LNCaP clone FGC (cell line): Measurements from ENCODE around the gene AKAP8.

Source experiments
- DNase-seq: peaks from one replicate; pipeline ENCODE4 v3.0.0-alpha.2; 2011; ENCODE audit warnings: low read depth
- H3K4me3 ChIP-seq: 2 replicates; pipeline ENCODE4 v1.5.1; 2011; ENCODE audit warnings: mild to moderate bottlenecking, low read depth, low read length, control low read depth
- TF ChIP-seq, protein P1 (sequence below): IDR thresholded peaks from 2 replicates; pipeline ENCODE4 v1.5.1; 2012; ENCODE audit warnings: mild to moderate bottlenecking; ENCODE audit not compliant: control insufficient read depth, insufficient read depth; ENCODE audit errors: extremely low read depth

The AKAP8 gene

DNA sequence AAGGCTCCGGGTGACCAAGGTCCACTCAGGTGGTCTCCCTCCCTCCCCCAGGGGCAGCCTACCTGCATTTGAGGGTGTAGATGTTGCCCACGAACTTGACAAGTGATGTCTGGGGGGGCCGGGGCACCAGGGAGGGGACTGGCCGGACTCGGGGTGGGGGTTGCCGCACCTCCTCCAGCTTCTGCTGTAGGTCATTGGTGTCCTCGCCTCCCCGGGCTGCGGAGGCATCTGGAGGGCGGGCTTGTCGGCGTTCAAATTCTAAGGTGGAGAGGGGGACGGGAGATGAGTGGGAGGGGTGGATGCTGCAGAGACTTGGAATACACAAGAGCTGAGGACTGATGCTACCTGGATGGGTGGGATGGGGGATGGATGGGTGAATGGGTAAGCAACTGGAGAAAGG, 44.5 kb upstream of the AKAP8 start:
- no peak for DNase-seq
- H3K4me3 ChIP-seq: no peak overlapping the region
- TF ChIP-seq, protein P1, sequence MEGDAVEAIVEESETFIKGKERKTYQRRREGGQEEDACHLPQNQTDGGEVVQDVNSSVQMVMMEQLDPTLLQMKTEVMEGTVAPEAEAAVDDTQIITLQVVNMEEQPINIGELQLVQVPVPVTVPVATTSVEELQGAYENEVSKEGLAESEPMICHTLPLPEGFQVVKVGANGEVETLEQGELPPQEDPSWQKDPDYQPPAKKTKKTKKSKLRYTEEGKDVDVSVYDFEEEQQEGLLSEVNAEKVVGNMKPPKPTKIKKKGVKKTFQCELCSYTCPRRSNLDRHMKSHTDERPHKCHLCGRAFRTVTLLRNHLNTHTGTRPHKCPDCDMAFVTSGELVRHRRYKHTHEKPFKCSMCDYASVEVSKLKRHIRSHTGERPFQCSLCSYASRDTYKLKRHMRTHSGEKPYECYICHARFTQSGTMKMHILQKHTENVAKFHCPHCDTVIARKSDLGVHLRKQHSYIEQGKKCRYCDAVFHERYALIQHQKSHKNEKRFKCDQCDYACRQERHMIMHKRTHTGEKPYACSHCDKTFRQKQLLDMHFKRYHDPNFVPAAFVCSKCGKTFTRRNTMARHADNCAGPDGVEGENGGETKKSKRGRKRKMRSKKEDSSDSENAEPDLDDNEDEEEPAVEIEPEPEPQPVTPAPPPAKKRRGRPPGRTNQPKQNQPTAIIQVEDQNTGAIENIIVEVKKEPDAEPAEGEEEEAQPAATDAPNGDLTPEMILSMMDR: no peak

DNA sequence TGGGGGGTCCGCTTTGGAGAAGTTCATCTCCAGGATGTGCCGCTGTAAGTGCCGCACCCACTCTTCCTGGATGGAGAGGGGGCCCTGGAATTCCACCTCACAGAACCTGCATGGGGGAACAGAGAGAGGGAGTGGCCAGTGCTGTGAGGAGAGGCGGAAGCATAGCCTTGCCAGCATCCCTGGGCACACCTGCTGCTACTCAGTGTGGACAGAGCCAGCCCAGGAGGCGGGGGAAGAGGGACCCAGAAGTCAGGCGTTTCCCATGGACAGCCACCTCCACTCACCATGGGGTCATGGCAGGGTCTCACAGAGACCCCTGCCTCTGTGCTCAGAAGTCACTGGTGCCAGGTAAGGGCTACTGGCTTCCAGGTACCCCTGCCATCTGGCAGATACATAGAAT, 43.5 kb upstream of the AKAP8 start:
- H3K4me3 ChIP-seq: no peak overlapping the region
- TF ChIP-seq, protein P1: no peak
- no peak for DNase-seq

DNA sequence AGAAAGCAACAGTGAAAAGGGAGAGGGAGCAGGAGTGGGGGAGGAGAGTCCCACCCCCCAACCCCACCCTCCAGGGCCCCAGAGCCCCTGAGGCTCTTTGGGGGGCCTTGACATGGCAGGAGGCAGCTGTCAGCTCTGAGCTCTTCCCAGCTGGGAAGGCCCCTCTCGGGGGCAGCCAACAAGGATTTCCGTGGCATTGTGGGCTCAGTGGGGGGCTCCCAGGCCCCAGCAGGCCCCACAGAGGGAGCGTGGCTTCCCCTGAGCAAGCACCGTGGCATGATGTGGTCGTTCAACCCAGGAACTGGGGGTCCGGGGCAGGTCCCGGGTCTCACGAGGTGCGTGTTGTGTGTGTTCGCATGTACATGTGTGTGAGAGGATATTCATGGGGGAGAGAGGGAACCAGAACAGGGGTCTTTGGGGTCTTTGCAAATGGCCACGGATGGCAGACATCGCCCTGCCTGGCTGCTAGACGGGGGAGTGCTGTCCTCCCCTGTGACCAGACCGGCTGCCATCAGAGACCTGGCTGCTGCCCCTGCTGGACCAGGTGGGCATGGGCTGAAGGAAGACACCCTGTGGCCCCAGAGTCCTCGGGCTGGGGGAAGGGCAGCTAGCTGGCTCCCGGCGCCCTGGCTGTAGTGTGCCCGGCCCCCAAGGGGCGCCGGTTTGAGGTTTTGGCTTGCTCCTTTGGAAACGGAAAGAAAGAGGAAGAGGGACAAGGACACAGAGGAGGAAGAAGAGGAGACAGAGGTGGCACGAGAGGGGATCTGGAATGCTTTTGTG, 42.9 kb upstream of the AKAP8 start:
- no peak for DNase-seq
- peak overlapping the region; percentile 3; the same call in 1 of the 2 replicates for H3K4me3 ChIP-seq
- TF ChIP-seq, protein P1: no peak

DNA sequence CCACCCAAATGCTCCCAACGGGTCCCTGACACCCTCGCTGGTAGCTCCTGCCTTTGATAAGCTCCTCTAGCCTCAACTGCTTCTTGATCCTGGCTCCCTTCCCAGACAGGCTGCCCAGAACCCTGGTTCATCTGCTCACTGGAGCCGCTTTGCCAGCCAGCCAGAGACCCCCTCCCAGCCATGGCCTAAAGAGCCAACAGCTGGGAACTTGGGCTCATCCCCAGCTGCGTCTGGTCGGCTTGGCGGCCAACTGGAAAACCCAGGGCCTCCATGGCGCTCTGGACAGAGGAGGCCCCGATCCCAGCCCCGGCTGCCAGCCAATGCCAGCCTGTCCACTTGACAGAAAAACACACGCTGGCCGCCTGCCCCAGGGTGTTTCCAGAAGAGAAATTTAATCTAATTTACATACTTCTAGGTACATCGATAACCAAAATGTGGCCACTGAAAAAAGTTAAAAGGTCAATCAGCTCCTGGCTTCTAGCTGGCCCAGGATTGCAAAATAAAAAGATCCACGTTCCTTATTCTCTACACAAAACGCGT, 42.2 kb upstream of the AKAP8 start:
- DNase-seq: no peak
- TF ChIP-seq, protein P1: no peak
- H3K4me3 ChIP-seq: peak overlapping the region; percentile 7

DNA sequence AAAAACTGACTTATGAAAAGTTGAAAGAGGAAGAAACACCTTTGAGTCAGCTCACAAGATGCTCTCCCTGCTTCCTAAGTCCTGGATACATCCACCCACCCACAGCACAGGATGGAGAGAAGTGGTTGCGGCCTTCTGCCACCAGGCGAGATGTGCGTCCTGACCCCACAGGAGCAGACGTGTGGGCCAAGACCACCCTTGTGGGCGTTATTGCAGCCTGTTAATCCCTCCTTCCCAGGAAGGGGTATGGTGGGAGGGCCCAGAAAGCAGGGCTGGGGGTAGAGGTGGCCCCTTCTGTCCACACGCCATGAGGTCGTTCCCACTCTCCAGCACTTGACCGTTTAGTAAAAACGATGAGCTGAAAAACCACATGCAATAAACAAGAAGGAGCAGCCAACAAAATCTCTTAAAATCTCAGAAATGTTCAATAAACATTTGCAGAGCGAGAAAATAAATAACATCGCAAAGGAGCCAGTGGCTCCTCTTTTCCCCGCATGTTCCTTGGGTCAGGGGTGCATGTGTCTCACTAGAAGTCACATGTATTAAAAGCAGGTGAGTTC, 41.6 kb upstream of the AKAP8 start:
- peak overlapping the region; percentile 7; the same call in 1 of the 2 replicates for H3K4me3 ChIP-seq
- no peak for DNase-seq
- TF ChIP-seq, protein P1: no peak

DNA sequence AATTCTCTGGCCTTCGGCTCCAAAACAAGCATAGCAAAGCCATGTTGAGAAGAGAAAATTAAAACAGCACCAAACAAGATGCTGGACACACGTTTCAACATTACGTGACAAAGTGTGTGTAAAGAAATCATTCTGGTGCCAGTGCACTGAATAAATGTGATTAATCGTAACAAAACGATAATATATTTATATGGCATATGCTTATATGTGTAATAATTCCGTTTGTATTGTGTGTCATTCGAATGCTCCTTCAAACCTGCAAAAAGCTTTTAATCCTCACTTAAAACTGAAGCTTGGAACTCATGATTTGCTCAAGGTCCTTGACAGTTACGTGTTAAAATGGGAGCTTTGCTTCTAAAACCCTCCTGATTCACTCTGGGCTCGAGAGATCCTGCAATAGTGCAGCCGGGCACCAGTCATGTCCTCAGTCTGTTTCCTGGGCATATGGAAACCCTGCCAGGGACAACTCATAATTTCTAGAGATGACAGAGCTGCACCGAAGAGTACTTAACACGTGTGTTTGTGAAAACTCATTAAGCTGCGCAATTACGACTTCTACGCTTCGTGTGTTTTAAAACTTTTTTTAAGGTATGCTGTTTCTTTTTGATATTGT, 39.9 kb upstream of the AKAP8 start:
- H3K4me3 ChIP-seq: peak overlapping the region; percentile 90
- TF ChIP-seq, protein P1: no peak
- DNase-seq: no peak
